Activated CD8-positive, alpha-beta memory T cell treated with anti-CD3 and anti-CD28 coated beads, Interleukin-2, amount 50 U/mL, for 24 hours (primary cell): ENCODE results near the gene CDC42BPB.
"Not testable (repeated sequence)": the region's sequence is repeated elsewhere in the genome, so short reads cannot be mapped to it uniquely, and the experiment has no call there.

Source experiments
- DNase-seq: peaks from one replicate; pipeline ENCODE4 v3.0.0-alpha.2; 2020; ENCODE audit errors: extremely low read depth

The CDC42BPB gene

GRCh38 chr14:102900631-102901571, 156.4 kb downstream of the CDC42BPB start:
- no peak for DNase-seq

GRCh38 chr14:102899516-102899900, 157.8 kb downstream of the CDC42BPB start:
- no peak for DNase-seq

GRCh38 chr14:102898776-102899515, 158.4 kb downstream of the CDC42BPB start:
- no peak for DNase-seq

GRCh38 chr14:102898298-102898697, 159.1 kb downstream of the CDC42BPB start:
- no peak for DNase-seq

GRCh38 chr14:102897299-102898027, 159.9 kb downstream of the CDC42BPB start:
- no peak for DNase-seq

- DNase-seq: not testable (repeated sequence)
Observed at GRCh38 chr14:102896735-102897134, 160.6 kb downstream of the CDC42BPB start.

GRCh38 chr14:102893452-102893851, 163.9 kb downstream of the CDC42BPB start:
- no peak for DNase-seq

GRCh38 chr14:102892651-102893050, 164.7 kb downstream of the CDC42BPB start:
- DNase-seq: no peak

GRCh38 chr14:102891556-102891955, 165.8 kb downstream of the CDC42BPB start:
- DNase-seq: no peak

GRCh38 chr14:102891111-102891510, 166.2 kb downstream of the CDC42BPB start:
- no peak for DNase-seq

- no peak for DNase-seq
Observed at GRCh38 chr14:102889615-102890014, 167.7 kb downstream of the CDC42BPB start.

GRCh38 chr14:102888748-102889147, 168.6 kb downstream of the CDC42BPB start:
- no peak for DNase-seq

- DNase-seq: no peak
Observed at GRCh38 chr14:102885737-102886447, 171.5 kb downstream of the CDC42BPB start.

GRCh38 chr14:102883554-102883953, 173.8 kb downstream of the CDC42BPB start:
- DNase-seq: no peak

- DNase-seq: no peak
Observed at GRCh38 chr14:102883089-102883541, 174.2 kb downstream of the CDC42BPB start.
